ENCODE data around the gene POLD2.

GRCh38 chr7:44161371-44161770, 38.0 kb upstream of the POLD2 start:
- TF ChIP-seq CTCF (IDR thresholded peaks at IDR 0.05): no peak
- TF ChIP-seq EZH2phosphoT487 (IDR thresholded peaks at IDR 0.05): no peak
- TF ChIP-seq EZH2 (IDR thresholded peaks at IDR 0.05): no peak

Data from neural progenitor cell (in vitro differentiated cells).